Epithelial cell of esophagus (primary cell): ENCODE results near the gene CDK14.

ENCODE experiments used
- DNase-seq: peaks from one replicate; pipeline ENCODE4 v3.0.0; 2010; ENCODE audit warnings: low read depth
- H3K4me3 ChIP-seq: 2 replicates; pipeline ENCODE4 v1.5.1; 2011; ENCODE audit warnings: mild to moderate bottlenecking, low read length, control low read depth
- CTCF ChIP-seq: IDR thresholded peaks from 2 replicates; pipeline ENCODE4 v1.5.1; 2011; ENCODE audit warnings: low read depth, mild to moderate bottlenecking, low read length, control low read depth, inconsistent platforms; ENCODE audit not compliant: insufficient read depth; ENCODE audit errors: missing control alignments

The CDK14 gene

GRCh38 chr7:90850066-90850465 is 253.9 kb downstream of the CDK14 start:
- no peak for DNase-seq
- H3K4me3 ChIP-seq = no peak overlapping the region
- TF ChIP-seq CTCF = no peak

GRCh38 chr7:90850471-90850870 is 254.3 kb downstream of the CDK14 start:
- H3K4me3 ChIP-seq = no peak overlapping the region
- no peak for DNase-seq
- TF ChIP-seq CTCF = no peak

GRCh38 chr7:90853205-90853604 is 257.1 kb downstream of the CDK14 start:
- DNase-seq = no peak
- TF ChIP-seq CTCF = no peak
- no peak overlapping the region for H3K4me3 ChIP-seq

- no peak overlapping the region for H3K4me3 ChIP-seq
- no peak for DNase-seq
- TF ChIP-seq CTCF = no peak
These were observed 260.4 kb downstream of the CDK14 start for GRCh38 chr7:90856351-90857070.

- TF ChIP-seq CTCF = no peak
- no peak overlapping the region for H3K4me3 ChIP-seq
- DNase-seq = no peak
These were observed 261.5 kb downstream of the CDK14 start for GRCh38 chr7:90857603-90858002.

- TF ChIP-seq CTCF = no peak
- DNase-seq = no peak
- H3K4me3 ChIP-seq = no peak overlapping the region
These were observed 262.4 kb downstream of the CDK14 start for GRCh38 chr7:90858546-90858945.

- no peak for TF ChIP-seq CTCF
- no peak for DNase-seq
- no peak overlapping the region for H3K4me3 ChIP-seq
These were observed 263.4 kb downstream of the CDK14 start for GRCh38 chr7:90859521-90859920.
